Measurements from ENCODE around the gene SPAG7. TPM values are rescaled to one million over a fixed set of nuclear protein-coding genes. Genes with fewer than 3 reads are reported as not detected.
"Not testable (repeated sequence)": the region's sequence is repeated elsewhere in the genome, so short reads cannot be mapped to it uniquely, and the experiment has no call there.

The SPAG7 gene
- total RNA-seq, 1 donor from 2014 or later = 158 TPM

DNA sequence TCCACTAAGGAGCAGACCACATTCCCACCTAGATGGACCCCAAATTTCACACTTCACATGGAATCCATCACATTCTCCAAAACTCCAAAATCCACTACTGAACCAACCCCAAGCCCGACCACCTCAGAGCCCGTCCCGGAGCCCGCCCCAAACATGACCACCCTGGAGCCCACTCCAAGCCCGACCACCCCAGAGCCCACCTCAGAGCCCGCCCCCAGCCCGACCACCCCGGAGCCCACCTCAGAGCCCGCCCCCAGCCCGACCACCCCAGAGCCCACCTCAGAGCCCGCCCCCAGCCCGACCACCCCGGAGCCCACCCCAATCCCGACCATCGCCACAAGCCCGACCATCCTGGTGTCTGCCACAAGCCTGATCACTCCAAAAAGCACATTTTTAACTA lies 34.0 kb downstream of the SPAG7 start:
- Histone ChIP-seq H3K4me3 (no peak overlapping the region), H3K36me3 (peaks cover 28% of the 10 kb centered on the region), H3K27me3 (ENCODE audit: low read depth) (no peaks in the 10 kb centered on the region), H3K9me3 (replicated peaks) (no peaks in the 10 kb centered on the region), H3K4me1 (peaks cover 24% of the 10 kb centered on the region), H3K27ac (replicated peaks) (peak overlapping the region; percentile 51)
- TF ChIP-seq, protein P1, sequence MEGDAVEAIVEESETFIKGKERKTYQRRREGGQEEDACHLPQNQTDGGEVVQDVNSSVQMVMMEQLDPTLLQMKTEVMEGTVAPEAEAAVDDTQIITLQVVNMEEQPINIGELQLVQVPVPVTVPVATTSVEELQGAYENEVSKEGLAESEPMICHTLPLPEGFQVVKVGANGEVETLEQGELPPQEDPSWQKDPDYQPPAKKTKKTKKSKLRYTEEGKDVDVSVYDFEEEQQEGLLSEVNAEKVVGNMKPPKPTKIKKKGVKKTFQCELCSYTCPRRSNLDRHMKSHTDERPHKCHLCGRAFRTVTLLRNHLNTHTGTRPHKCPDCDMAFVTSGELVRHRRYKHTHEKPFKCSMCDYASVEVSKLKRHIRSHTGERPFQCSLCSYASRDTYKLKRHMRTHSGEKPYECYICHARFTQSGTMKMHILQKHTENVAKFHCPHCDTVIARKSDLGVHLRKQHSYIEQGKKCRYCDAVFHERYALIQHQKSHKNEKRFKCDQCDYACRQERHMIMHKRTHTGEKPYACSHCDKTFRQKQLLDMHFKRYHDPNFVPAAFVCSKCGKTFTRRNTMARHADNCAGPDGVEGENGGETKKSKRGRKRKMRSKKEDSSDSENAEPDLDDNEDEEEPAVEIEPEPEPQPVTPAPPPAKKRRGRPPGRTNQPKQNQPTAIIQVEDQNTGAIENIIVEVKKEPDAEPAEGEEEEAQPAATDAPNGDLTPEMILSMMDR (IDR thresholded peaks at IDR 0.05; ENCODE audit: borderline replicate concordance) = no peak
- intact Hi-C loops (cut with micrococcal nuclease) = no loop called here
- no peak for DNase-seq

DNA sequence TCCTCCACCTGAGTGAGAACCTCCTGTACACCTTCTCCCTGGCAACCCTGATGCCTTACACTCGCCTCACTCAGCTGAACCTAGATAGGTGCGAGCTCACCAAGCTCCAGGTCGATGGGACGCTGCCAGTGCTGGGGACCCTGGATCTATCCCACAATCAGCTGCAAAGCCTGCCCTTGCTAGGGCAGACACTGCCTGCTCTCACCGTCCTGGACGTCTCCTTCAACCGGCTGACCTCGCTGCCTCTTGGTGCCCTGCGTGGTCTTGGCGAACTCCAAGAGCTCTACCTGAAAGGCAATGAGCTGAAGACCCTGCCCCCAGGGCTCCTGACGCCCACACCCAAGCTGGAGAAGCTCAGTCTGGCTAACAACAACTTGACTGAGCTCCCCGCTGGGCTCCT lies 34.9 kb downstream of the SPAG7 start:
- DNase-seq = no peak
- TF ChIP-seq, protein P1 (IDR thresholded peaks at IDR 0.05; ENCODE audit: borderline replicate concordance) = no peak
- Histone ChIP-seq H3K27ac (replicated peaks) (no peak overlapping the region), H3K9me3 (replicated peaks) (no peaks in the 10 kb centered on the region), H3K27me3 (ENCODE audit: low read depth) (no peaks in the 10 kb centered on the region), H3K4me3 (no peak overlapping the region), H3K36me3 (peaks cover 19% of the 10 kb centered on the region), H3K4me1 (peaks cover 15% of the 10 kb centered on the region)
- intact Hi-C loops (cut with micrococcal nuclease) = no loop called here

DNA sequence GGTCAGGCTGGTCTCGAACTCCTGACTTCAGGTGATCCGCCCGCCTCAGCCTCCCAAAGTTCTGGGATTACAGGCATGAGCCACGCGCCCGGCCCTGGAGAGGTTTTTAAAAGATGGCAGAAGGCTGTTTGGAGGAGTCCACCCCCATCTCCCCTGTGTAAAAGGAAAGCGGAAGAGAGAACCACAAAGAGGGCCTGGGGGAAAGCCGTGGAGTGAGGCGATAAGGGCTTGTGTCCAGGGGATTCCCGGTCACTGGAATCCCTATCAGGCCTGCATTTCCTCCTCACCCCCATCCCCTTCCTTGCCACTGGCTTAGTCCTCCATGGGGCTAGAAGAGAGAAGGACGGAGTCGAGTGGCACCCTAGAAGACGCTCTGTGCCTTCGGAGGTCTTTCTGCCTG lies 35.7 kb downstream of the SPAG7 start, which contains the start of gene GP1BA:
Gene GP1BA, plus strand, starts transcription at position 315 of the 400 bp plus-strand sequence. CDS start 328 bp downstream, outside the sequence.
- H3K4me3 ChIP-seq = no peak within 1 kb of the TSS
- H3K9me3 ChIP-seq (replicated peaks) = no peaks in the 10 kb centered on the region
- no peaks in the 10 kb centered on the region for H3K27me3 ChIP-seq (ENCODE audit: low read depth)
- TF ChIP-seq, protein P1 (IDR thresholded peaks at IDR 0.05; ENCODE audit: borderline replicate concordance) = no peak
- intact Hi-C loops (cut with micrococcal nuclease) = no loop called here
- peaks cover 11% of the 10 kb centered on the region for H3K36me3 ChIP-seq
- peaks cover 10% of the 10 kb centered on the region for H3K4me1 ChIP-seq
- no peak for DNase-seq
- no peak within 1 kb of the TSS for H3K27ac ChIP-seq (replicated peaks)

GRCh38 chr17:4928881-4929280 lies 38.7 kb downstream of the SPAG7 start:
- Histone ChIP-seq H3K27ac (replicated peaks) (no peak overlapping the region), H3K9me3 (replicated peaks) (no peaks in the 10 kb centered on the region), H3K36me3 (no peaks in the 10 kb centered on the region), H3K4me3 (no peak overlapping the region), H3K4me1 (peaks cover under 1% of the 10 kb centered on the region), H3K27me3 (ENCODE audit: low read depth) (no peaks in the 10 kb centered on the region)
- intact Hi-C loops (cut with micrococcal nuclease) = no loop called here
- TF ChIP-seq, protein P1 (IDR thresholded peaks at IDR 0.05; ENCODE audit: borderline replicate concordance) = no peak
- DNase-seq = no peak

GRCh38 chr17:4926577-4927335 lies 40.9 kb downstream of the SPAG7 start:
- DNase-seq; H3K4me1 ChIP-seq; H3K9me3 ChIP-seq (replicated peaks); H3K27ac ChIP-seq (replicated peaks); H3K27me3 ChIP-seq (ENCODE audit: low read depth); H3K36me3 ChIP-seq; H3K4me3 ChIP-seq; intact Hi-C loops (cut with micrococcal nuclease): not testable (repeated sequence)

DNA sequence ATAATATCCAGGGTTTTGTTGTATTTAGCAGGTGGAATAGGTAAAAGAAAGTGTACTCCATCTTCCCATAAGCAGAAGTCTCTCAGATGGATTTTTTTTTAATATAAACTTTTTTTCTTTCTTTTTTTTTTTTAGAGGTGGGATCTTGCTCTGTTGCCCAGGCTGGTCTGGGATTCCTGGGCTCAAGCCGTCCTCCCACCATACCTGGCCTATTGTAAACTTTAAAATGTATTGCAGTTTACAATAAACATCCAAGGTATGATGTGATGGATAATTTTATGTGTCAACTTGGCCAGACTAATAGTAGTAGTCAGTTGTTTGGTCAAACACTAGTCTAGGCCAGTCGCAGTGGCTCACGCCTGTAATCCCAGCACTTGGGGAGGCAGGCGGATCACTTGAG lies 46.3 kb downstream of the SPAG7 start:
- Histone ChIP-seq H3K27ac (replicated peaks) (no peak overlapping the region), H3K4me1 (no peaks in the 10 kb centered on the region), H3K36me3 (no peaks in the 10 kb centered on the region), H3K9me3 (replicated peaks) (no peaks in the 10 kb centered on the region), H3K27me3 (ENCODE audit: low read depth) (no peaks in the 10 kb centered on the region), H3K4me3 (no peak overlapping the region)
- intact Hi-C loops (cut with micrococcal nuclease) = no loop called here
- TF ChIP-seq, protein P1 (IDR thresholded peaks at IDR 0.05; ENCODE audit: borderline replicate concordance) = no peak
- DNase-seq = no peak

Measured in left ventricle myocardium inferior (tissue), 1 donor.